ENCODE data around the gene TFF2. TPM values are rescaled to one million over a fixed set of nuclear protein-coding genes. Genes with fewer than 3 reads are reported as not detected.

TFF2 gene
- total RNA-seq, 6 donors from 2014 or later: not detected

- no peaks in the 10 kb centered on the region for H3K4me1 ChIP-seq
- DNase-seq: no peak
- 82 to 85% methylated on average over 2 of the region's 2 CpGs for WGBS, 2 donors
Measured at GRCh38 chr21:42356046-42356445, 5.3 kb upstream of the TFF2 start.

GRCh38 chr21:42353623-42354022 lies 2.8 kb upstream of the TFF2 start:
- Histone ChIP-seq H3K36me3 (no peaks in the 10 kb centered on the region), H3K4me1 (no peaks in the 10 kb centered on the region), H3K4me3 (no peak overlapping the region), H3K27ac (no peak overlapping the region), H3K27me3 (no peaks in the 10 kb centered on the region), H3K9me3 (no peaks in the 10 kb centered on the region)
- no peak for TF ChIP-seq EP300 (IDR thresholded peaks at IDR 0.05)
- TF ChIP-seq POLR2AphosphoS5 (IDR thresholded peaks at IDR 0.05): no peak
- ATAC-seq (ENCODE audit: low FRiP score in 2 of 2) (no peak), DNase-seq (no peak)
- WGBS, 2 donors: 83 to 85% methylated on average over 5 of the region's 5 CpGs

More at GRCh38 chr21:42356046-42356445, 5.3 kb upstream of the TFF2 start:
- ATAC-seq (ENCODE audit: low FRiP score in 2 of 2): no peak
- no peak overlapping the region for H3K4me3 ChIP-seq
- H3K9me3 ChIP-seq: peaks cover 0 to 3% (median 0%) of the 10 kb centered on the region in 4 donors
- H3K27me3 ChIP-seq: no peaks in the 10 kb centered on the region
- TF ChIP-seq CTCF (IDR thresholded peaks at IDR 0.05) (no peak), EP300 (IDR thresholded peaks at IDR 0.05) (no peak), POLR2AphosphoS5 (IDR thresholded peaks at IDR 0.05) (no peak), POLR2A (IDR thresholded peaks at IDR 0.05) (no peak)
- H3K27ac ChIP-seq: no peak overlapping the region
- H3K36me3 ChIP-seq: no peaks in the 10 kb centered on the region

GRCh38 chr21:42352441-42353095 lies 1.8 kb upstream of the TFF2 start:
- ATAC-seq (ENCODE audit: low FRiP score in 2 of 2): no peak
- WGBS, 2 donors: 86 to 88% methylated on average over 10 to 14 of the region's 14 CpGs
- TF ChIP-seq CTCF (IDR thresholded peaks at IDR 0.05) (no peak), EP300 (IDR thresholded peaks at IDR 0.05) (no peak), POLR2AphosphoS5 (IDR thresholded peaks at IDR 0.05) (no peak)
- Histone ChIP-seq H3K36me3 (no peaks in the 10 kb centered on the region), H3K4me1 (no peaks in the 10 kb centered on the region), H3K27me3 (no peaks in the 10 kb centered on the region), H3K27ac (no peak overlapping the region), H3K4me3 (no peak overlapping the region), H3K9me3 (no peaks in the 10 kb centered on the region)
- DNase-seq: no peak

GRCh38 chr21:42351626-42352440 lies 1.0 kb upstream of the TFF2 start:
- no peak overlapping the region for H3K27ac ChIP-seq
- DNase-seq: no peak

GRCh38 chr21:42350318-42350910 lies 380 bp downstream of the TFF2 start:
- DNase-seq (peak in 1 of 2 donors; percentile 40), ATAC-seq (ENCODE audit: low FRiP score in 2 of 2) (no peak)
- WGBS, 2 donors: 86 to 92% methylated on average over 11 of the region's 11 CpGs
- TF ChIP-seq POLR2AphosphoS5 (IDR thresholded peaks at IDR 0.05) (no peak), CTCF (IDR thresholded peaks at IDR 0.05) (no peak), POLR2A (IDR thresholded peaks at IDR 0.05) (no peak), EP300 (IDR thresholded peaks at IDR 0.05) (no peak)
- no peak overlapping the region for H3K27ac ChIP-seq
- no peaks in the 10 kb centered on the region for H3K9me3 ChIP-seq
- no peaks in the 10 kb centered on the region for H3K4me1 ChIP-seq
- H3K27me3 ChIP-seq: no peaks in the 10 kb centered on the region
- no peak overlapping the region for H3K4me3 ChIP-seq
- H3K36me3 ChIP-seq: no peaks in the 10 kb centered on the region

More at GRCh38 chr21:42351626-42352440, 1.0 kb upstream of the TFF2 start:
- TF ChIP-seq EP300 (IDR thresholded peaks at IDR 0.05) (no peak), POLR2A (IDR thresholded peaks at IDR 0.05) (no peak)
- Histone ChIP-seq H3K27me3 (no peaks in the 10 kb centered on the region), H3K4me3 (no peak overlapping the region), H3K36me3 (no peaks in the 10 kb centered on the region), H3K9me3 (no peaks in the 10 kb centered on the region), H3K4me1 (no peaks in the 10 kb centered on the region)
- no peak for ATAC-seq (ENCODE audit: low FRiP score in 2 of 2)
- 81 to 83% methylated on average over 10 to 11 of the region's 11 CpGs for WGBS, 2 donors
